GM21529 (cell line): ENCODE results near the gene SNX25.

Source experiments
- ATAC-seq: cut with Tn5 transposase; IDR thresholded peaks from one replicate; pipeline ENCODE4 v1.9.1; 2021; ENCODE audit not compliant: unreplicated experiment

The SNX25 gene

GRCh38 chr4:185259719-185260118, 50.3 kb downstream of the SNX25 start:
- ATAC-seq: no peak

GRCh38 chr4:185261946-185262345, 52.5 kb downstream of the SNX25 start:
- ATAC-seq: no peak

GRCh38 chr4:185263419-185263818, 54.0 kb downstream of the SNX25 start:
- peak; percentile 70 for ATAC-seq

- peak; percentile 60 for ATAC-seq
Observed at GRCh38 chr4:185265942-185266341, 56.5 kb downstream of the SNX25 start.

DNA sequence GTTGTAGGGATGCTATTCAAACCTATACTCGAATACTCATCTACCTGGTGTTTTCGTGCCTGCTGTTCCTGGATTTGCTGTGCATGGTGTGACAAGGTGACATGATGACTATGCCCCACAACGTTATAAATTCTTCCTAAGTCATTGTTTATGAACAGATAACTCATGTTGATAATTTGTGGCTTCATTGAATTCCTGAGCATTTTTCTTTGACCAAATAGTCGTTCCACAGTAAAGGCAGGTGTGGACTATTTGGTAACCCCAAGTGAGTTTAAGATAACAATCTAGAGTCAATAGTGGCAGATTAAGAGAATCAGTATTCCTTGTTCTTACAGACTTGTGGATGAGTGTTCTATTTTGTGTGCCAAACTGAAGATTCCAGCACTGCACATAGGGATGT, 59.9 kb downstream of the SNX25 start:
- no peak for ATAC-seq

DNA sequence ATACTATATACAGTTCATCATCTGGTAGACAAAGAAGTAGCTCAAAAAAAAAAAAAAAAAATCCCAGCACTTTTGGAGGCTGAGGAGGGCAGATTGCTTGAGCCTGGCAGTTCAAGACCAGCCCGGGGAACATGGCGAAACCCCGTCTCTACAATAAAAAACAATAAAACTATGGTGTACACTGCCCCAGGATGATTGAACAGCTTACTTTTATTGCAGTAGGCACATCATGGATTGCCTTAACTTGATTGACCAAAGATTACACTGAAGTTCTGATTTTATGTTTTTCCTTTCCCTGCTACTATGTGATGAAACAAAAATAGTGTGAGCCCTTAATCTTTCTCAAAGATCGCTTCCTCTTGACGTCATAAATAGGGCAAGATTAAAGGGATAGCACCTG, 60.6 kb downstream of the SNX25 start:
- no peak for ATAC-seq

DNA sequence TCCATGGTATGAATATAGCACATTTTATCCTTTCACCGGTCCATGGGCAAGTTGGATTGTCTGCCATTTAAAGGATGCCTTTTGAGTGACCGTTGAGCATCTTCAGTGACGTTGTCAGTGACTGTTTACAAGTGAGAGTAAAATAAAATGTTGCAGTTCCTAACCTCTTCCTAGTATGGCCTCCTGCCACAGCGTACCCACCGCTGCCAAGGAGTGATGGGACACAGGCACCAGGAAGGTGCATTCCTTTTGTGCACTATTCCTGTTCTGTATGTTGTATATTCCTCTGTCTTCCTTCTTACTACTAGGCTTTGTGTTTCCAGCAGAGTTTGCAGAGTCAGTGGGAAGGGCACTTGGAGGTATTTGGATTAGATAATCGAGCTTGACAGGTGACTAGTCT, 61.5 kb downstream of the SNX25 start:
- no peak for ATAC-seq

GRCh38 chr4:185272245-185272644, 62.8 kb downstream of the SNX25 start:
- no peak for ATAC-seq

DNA sequence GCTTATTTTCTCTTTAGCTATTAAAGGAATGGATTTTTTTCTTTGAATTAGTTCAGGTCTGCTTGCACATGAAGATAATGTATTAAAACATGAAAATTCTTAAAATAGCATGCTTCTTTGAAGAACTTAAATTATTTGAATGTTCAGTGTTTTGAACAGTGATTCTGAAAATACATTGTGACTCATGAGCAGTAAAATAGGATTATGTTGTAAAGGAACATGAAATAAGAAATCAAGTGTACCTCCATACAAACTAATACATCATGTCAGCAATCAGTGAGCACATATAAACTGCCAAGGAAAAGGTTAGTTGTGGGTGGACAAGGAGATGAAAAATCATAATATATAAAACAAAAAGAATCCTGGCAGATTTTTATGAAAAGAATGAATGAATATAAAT, 66.1 kb downstream of the SNX25 start:
- no peak for ATAC-seq

- no peak for ATAC-seq
Observed at GRCh38 chr4:185276036-185276435, 66.6 kb downstream of the SNX25 start.

- no peak for ATAC-seq
Observed at GRCh38 chr4:185278716-185279115, 69.3 kb downstream of the SNX25 start.

DNA sequence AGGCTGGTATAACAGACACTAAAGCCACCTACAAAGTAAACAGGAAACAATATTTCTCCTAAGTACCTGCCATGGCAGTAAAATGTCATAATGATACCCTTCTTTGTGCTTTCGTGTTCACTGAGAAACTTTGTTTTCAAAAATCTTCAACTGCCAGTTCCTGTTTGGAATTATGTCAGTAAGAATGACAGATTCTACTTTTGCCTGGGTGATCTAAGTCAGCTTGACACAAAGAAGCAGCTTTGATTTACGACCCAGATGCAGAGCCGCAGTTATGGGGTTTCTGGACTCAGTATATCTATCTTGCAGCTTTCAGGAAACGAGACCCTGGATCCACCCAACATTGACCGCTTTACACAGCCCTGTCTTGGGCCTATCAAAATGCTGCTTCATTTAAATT, 71.2 kb downstream of the SNX25 start:
- ATAC-seq: no peak

DNA sequence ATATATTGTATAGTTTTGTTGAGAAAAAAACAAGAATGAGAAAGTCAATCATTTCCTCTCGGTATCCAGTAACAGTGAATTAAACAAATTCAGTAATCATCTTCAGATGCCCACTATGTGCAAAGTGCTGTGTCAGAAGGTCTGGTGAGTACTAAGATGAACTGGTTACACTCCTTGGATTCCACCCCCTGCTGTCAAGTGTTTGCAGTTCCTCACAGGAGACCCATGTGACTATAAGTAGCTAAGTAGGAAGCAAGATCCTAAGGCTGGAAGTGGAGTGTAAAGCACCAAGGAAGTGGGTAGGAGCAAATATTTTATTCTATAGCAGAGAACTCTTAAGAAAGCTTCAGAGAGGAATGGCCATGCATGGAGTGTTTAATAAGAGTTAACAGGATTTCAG, 73.6 kb downstream of the SNX25 start:
- ATAC-seq: no peak

GRCh38 chr4:185283723-185284122, 74.3 kb downstream of the SNX25 start:
- no peak for ATAC-seq

- no peak for ATAC-seq
Observed at GRCh38 chr4:185285632-185286393, 76.4 kb downstream of the SNX25 start.

- no peak for ATAC-seq
Observed at GRCh38 chr4:185286571-185286970, 77.2 kb downstream of the SNX25 start.

DNA sequence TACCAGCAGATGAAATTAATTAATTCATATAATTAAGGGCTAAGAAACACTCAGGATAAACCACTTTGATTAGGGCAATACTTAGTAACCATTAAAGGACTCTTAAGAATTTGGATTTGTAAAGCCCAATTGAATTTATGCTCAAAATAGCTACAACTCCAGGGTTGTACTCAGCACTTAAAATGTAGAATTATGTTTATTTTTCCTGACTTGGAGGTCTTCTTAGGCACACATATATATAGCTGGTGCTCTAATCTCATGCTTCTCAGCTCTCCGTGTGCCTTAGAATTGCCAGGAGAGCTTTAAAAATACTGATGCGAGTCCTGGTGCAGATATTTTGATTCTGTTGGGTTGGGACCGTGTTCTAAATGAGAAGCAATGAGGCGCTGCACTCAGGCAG, 77.6 kb downstream of the SNX25 start:
- ATAC-seq: no peak

GRCh38 chr4:185290018-185290607, 80.7 kb downstream of the SNX25 start:
- no peak for ATAC-seq

- ATAC-seq: no peak
Observed at GRCh38 chr4:185290656-185291055, 81.3 kb downstream of the SNX25 start.

DNA sequence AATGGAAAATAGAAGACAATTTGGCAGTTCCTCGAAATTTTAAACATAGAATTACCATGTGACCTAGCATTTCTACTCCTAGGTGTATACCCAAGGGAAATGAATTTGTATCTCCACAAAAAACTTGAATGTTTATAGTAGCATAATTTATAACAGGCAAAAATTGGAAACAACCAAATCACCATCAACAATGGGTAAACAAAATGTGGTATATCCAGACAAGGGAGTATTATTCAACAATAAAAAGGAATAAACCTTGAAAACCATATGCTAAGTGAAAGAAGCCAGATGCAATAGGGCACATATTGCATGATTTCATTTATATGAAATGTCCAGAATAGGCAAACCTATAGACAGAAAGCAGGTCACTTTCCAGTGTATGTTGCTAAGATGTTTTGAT, 83.8 kb downstream of the SNX25 start:
- ATAC-seq: no peak

- no peak for ATAC-seq
Observed at GRCh38 chr4:185296665-185297460, 87.5 kb downstream of the SNX25 start.
